ENCODE results near the gene KMT2C.
"Not testable (repeated sequence)": the region's sequence is repeated elsewhere in the genome, so short reads cannot be mapped to it uniquely, and the experiment has no call there.

KMT2C gene

GRCh38 chr7:152380931-152381578 lies 54.7 kb downstream of the KMT2C start:
- not testable (repeated sequence) for ATAC-seq

GRCh38 chr7:152378497-152378896 lies 57.3 kb downstream of the KMT2C start:
- not testable (repeated sequence) for ATAC-seq

- ATAC-seq: not testable (repeated sequence)
These were observed 58.9 kb downstream of the KMT2C start for GRCh38 chr7:152376716-152377484.

- TF ChIP-seq GLIS3 (CRISPR knock-in tag; IDR thresholded peaks at IDR 0.05): no peak
- no peak for TF ChIP-seq CSRNP3 (CRISPR knock-in tag; IDR thresholded peaks at IDR 0.05)
- no peak for TF ChIP-seq ZNF70 (CRISPR knock-in tag; IDR thresholded peaks at IDR 0.05)
- TF ChIP-seq POU6F1 (CRISPR knock-in tag; IDR thresholded peaks at IDR 0.05; ENCODE audit: borderline replicate concordance, low read depth): no peak
- no peak for TF ChIP-seq CREB5 (CRISPR knock-in tag; IDR thresholded peaks at IDR 0.05; ENCODE audit: low read depth)
- TF ChIP-seq CSDC2 (CRISPR knock-in tag; IDR thresholded peaks at IDR 0.05): no peak
- no peak for TF ChIP-seq ARNTL (CRISPR knock-in tag; IDR thresholded peaks at IDR 0.05; ENCODE audit: borderline replicate concordance, low read depth)
- TF ChIP-seq ZFP3 (CRISPR knock-in tag; IDR thresholded peaks at IDR 0.05): no peak
- TF ChIP-seq ZNF565 (CRISPR knock-in tag; conservative IDR thresholded peaks at IDR 0.05; ENCODE audit: low read depth): no peak
- no peak for TF ChIP-seq ISL1 (CRISPR knock-in tag; IDR thresholded peaks at IDR 0.05)
- TF ChIP-seq ZNF8 (CRISPR knock-in tag; IDR thresholded peaks at IDR 0.05): no peak
- no peak for TF ChIP-seq PATZ1 (CRISPR knock-in tag; IDR thresholded peaks at IDR 0.05; ENCODE audit: borderline replicate concordance)
- ATAC-seq: no peak
These were observed 65.5 kb downstream of the KMT2C start for GRCh38 chr7:152370297-152370696.

GRCh38 chr7:152369518-152369917 lies 66.3 kb downstream of the KMT2C start:
- ATAC-seq: no peak
- TF ChIP-seq ZNF565 (CRISPR knock-in tag; conservative IDR thresholded peaks at IDR 0.05; ENCODE audit: low read depth) (no peak), GLIS3 (CRISPR knock-in tag; IDR thresholded peaks at IDR 0.05) (no peak), OSR1 (CRISPR knock-in tag; IDR thresholded peaks at IDR 0.05) (no peak)

- ATAC-seq: no peak
- TF ChIP-seq ISL1 (CRISPR knock-in tag; IDR thresholded peaks at IDR 0.05): no peak
- TF ChIP-seq BACH2 (CRISPR knock-in tag; IDR thresholded peaks at IDR 0.05; ENCODE audit: borderline replicate concordance): no peak
- no peak for TF ChIP-seq SNAI2 (CRISPR knock-in tag; IDR thresholded peaks at IDR 0.05)
- no peak for TF ChIP-seq GLIS3 (CRISPR knock-in tag; IDR thresholded peaks at IDR 0.05)
- no peak for TF ChIP-seq RARB (CRISPR knock-in tag; IDR thresholded peaks at IDR 0.05)
- no peak for TF ChIP-seq OSR1 (CRISPR knock-in tag; IDR thresholded peaks at IDR 0.05)
These were observed 68.6 kb downstream of the KMT2C start for GRCh38 chr7:152367170-152367569.
